GM18907 (cell line): ENCODE data around the gene GPR139.

Experiments used
- ATAC-seq: cut with Tn5 transposase; IDR thresholded peaks from one replicate; pipeline ENCODE4 v1.9.1; 2021; ENCODE audit warnings: mild to moderate bottlenecking, moderate library complexity; ENCODE audit not compliant: unreplicated experiment

Gene GPR139

DNA sequence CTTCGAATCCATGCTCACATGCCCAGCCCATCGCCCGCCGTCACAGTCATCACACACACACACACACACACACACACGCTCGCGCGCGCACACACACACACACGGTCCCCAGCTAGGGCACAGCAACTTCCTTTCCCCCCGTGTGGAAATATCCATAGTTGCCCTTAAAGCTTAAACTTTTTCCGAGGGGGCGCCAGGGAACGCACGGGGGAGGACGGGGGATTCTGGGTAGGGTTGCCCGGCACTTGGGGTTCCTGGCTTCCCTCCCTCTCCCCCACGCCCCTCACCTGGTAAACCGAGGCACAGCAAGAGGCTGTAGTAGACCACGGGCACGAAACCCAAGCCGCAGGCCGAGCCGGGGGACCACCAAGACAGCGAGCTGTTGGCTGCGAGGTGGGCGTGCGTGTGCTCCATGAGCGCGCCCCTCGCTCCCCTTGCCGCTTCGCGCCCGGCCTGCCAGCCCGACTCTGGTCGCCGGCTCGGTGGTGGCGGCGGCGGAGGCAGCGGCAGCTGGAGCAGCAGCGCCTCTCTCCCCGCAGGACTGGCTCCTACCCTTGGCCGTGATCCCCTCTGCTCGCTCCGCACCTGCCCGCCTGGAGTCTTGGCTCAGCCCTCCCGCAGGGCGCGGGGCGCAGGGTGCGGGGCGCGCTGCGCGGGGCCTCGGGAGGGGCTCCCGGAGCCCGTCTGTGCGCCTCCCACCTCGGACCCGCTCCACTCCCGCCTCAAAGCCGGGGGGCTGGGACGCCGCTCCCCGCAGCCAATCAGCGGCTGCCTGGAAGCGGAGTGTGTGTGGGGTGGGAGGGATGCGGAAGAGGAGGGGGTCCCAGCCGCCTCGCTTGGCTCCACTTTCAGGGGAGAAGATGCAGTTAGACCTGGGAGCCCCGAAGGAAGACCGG is at the start of gene GPR139:
Gene GPR139 (minus strand): TSS at position 688 of the 896 bp plus-strand sequence. CDS start 274 bp downstream, at position 414.
- ATAC-seq, result no peak

DNA sequence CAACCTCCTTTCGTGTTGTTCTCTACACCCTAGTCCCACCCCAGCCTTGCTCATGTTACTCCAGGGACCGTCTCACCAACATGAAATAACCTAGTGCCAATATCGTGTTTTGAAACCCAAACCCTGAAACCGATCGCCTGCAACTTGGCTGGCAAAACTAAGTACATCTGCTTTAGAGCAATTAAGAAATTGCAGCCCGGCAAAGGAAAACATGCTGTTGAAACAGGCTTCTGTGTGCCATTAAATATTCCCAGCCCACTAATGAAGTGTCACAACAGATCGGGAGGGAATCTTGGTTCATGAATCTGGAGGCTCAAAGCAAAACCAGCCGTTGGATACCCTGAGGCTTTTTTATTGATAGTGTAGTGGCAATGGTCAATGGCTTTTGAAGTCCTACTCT is 48.3 kb upstream of the GPR139 start:
- ATAC-seq, result no peak

DNA sequence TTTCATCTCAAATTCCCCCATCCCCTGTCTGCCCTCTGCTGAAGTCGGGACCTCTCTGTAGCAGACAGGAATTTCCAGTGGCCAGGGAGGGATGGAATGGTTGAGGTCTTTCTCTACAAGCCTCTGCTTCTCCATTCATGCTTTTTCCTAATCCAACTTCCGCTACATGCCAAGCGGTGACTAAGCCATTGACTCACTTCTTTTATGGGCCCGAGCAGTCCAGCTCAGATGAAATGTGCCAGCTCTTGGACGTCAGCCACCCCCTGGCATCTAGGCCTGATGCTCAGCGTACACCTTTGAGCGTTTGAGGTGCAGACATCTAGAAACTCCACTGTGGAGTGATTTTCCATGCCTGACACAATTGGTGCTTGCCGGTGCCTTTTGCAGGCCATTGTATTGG is 40.7 kb upstream of the GPR139 start:
- ATAC-seq, result no peak

DNA sequence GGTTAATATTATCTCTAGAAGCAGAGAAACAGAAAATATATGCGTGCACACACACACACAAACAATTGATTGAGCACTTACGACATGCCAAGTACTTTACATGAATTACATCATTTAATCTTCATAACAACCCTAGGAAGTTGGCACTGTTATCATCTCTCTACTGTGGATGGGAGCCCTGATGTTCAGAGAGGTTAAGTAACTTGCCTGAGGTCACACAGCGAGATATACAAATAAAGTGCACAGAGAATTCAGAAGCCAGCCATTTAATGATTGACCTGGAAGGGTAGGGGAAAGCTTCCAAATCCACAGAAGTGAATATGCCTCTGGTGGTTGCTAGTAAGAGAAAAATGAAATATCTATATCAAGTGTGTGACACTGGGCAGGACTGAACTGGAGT is 37.5 kb upstream of the GPR139 start:
- no peak for ATAC-seq

DNA sequence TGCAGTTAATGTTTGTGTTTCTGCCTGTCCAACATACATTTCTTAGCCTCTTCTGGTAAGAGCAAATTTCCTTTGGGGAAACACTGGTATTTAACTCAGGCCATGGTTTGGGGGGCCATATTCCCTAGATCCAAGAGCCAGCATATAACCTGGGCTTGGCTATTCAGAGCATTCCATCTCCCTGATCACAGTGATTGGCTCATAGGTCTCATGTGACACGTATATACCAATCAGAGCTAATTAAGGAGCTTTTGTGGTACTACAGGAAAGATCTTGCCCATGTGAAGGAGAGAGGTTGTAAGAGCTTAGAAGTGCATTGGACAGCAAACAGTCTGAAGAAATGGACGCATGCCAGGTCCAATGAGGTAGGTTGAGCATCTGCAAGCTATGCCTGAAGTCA is 33.4 kb upstream of the GPR139 start:
- ATAC-seq, result no peak

DNA sequence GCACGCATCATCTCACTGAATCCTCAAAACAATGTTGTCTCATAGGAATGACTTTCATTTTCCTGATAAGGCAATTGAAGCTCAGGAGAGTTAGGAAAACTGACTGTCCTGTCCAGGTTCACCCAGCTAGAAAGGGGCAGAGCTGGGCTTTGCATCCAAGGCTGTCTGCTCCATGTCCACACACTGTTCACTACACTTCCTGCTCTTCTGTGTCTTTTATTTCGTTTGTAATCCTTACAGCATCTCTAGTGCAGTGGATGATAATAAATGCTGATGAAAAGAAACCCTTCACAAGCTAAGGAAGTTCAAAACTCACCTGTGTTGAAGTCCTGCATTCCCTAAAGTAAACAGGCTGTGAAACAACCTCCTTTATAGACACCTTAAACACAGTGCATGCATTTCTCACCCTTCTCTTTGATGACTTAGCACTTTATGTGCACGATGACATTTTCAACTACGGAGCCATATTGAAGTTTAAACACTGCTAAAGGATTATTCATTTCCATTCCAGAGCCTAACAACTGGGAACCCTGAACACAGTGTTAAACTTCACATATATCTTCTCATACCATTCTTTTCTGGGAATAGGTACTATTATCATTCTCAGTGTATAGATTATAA is 31.0 kb upstream of the GPR139 start:
- ATAC-seq, result no peak

DNA sequence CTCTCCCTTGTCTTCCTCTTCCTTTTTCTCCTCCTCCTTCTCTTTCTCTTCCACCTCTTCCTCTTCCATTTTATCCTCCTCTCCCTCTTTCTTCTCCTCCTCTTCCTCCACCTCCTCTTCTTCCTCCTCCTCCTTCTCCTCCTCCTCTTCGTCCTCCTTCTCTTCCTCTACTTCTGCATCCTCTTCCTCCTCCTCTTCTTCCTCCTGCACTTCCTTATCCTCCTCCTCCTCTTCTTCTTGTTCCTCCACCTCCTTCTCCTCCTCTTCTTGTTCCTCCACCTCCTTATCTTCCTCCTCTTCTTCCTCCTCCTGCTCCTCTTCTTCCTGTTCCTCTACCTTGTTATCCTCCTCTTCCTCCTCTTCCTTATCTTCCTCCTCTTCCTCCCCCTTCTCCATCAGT is 28.8 kb upstream of the GPR139 start:
- no peak for ATAC-seq

DNA sequence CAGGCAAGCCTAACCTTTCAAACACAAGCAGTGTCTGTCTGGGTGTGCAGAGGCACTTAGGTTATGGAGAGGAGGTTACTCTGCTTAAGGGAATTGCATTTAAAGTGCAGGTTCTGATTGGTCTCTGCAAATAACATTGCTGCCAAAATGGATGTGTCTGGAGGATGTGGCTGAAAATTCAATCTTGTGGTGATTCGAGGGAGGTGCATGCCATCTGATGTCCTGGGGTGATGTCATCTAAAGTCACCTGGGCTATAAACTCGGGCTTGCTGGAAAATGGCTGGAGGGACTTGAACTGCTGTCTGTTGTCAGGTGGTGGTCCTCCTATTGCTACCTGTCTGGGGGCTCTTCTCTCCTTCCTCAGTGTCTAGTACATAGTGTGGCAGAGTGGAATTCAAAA is 28.3 kb upstream of the GPR139 start:
- ATAC-seq, result no peak

DNA sequence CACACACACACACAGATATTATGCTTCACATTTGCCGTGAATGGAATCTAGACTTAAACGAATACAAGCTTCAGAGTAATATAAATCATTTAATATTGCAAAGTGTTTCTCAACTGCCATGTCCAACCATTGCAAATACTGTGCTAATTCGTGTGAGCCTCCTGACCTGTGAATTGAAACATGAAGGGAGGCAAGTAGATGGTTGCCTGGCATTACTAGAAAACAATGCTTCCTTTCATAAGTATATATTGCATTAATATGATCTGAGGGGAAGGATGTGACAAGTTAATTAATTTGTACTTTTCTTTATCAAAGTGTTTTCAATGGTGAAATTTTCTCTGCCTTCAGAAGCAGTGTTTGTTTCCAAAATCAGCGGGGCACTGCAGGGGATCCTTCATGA is 25.7 kb upstream of the GPR139 start:
- ATAC-seq, result no peak

DNA sequence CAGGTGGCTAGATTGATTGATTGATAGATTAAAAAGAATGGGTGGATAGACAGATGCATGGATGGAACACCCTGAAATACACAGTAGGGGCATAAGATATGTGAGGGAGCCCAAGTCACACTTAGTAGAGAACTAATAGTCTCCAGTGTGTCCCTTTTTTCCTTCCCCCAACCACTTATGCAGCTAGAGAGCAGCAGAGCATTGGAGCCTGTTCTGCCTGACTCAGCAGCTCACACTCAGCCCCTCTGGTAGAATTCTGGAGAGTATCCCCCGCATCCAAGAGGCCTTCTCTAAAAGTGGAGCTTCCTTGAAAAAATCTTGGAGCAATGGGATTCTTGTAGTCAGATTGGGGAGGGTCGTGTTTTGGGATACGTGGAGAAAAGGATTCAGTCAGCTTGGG is 20.5 kb upstream of the GPR139 start:
- no peak for ATAC-seq

DNA sequence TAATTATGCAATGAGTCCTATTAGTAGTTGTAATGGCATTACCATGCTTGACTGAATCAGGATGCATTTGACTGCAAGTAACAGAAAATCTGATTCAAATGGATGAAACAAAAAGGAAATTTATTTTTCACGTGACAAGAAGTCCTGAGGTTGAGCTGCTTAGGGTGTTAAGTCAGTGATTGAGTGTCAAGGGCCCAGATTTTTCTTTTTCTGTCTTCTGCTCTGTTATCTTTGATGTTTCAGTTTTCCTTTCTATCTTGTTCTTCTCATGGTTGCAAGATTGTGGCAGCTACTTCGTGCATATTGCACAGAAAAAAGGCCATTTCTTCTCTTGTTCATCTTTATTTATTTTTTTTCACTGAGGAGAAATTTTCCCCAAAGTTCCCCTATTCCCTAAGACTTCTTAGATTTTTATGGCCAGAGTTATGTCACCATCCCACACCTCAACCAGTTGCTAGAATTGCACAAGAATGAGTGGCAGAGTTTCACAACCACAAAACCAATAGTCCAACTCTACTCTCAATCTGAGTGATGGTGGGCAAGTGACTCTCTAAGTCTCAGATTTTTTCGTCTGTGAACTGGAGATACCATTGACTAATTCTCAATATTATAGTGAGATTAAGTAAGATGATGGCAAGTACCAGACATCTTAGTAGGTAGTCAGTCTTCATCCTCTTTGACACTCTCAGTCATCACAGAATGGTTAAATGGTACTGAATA is 15.7 kb upstream of the GPR139 start:
- no peak for ATAC-seq

DNA sequence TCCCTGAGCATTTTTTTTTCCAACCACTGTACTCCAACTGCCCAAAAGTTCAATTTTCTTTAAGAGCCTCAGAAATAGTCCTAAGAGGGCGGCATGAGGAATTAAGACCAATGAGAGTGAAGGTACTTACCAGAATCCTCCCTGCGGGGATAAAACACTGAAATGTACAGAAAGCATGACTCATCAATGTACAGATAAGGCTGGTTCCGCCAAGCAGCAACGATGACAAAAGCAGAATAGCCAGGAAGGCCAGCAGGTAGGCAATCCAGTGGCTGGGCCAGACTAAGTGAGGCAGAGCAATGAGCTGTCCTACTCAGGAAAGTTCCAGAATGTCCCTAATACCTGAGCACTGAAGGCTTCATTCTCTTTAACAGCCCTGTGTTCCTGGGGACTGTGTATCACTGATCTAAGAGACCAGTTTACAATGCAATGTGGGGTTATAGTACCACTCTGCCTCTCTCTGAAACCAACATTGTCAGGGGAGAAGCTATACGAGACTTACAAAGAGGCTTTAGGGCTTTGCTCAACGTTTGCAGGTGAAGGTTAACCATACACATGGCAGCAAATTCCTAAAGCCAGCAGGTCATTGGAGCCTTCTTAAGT is 11.0 kb upstream of the GPR139 start:
- ATAC-seq, result no peak

DNA sequence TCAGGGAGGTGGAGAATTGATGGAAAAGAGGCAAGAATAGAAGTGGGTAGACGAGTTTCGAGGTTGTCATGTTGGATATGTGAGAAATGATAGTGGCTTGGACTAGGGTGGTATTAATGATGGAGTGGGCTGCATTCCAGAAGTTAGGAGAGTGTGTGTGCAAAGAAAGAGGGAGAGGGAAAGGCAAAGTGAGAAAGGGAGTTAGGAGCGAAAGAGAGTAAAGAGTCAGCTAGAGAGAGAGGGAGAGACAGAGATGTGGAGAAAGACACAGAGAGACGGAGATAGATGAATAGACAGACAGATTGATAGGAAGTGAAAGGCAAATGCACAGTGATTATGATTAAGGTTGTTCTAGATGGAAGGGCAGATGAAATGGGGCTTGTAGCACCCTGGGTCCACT is 5.4 kb upstream of the GPR139 start:
- ATAC-seq, result no peak

DNA sequence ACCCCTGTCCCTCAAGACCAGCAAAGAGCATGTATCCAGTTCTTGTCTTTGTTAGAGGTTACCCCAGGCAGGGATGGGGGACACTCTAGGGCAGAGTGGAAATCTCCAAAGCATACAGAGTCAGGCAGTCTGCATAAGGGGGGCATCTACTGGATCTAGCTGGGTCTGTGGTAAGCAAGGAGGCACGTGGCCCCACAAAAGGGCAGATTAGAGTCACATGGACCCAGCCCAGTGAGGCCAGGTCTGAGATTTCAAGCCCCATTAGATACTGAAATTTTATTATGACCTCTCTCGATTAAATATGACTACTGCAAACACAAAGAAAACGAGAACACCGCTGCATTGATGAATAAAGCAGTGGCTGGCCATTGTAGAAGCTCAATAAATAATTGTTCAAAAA is 1.6 kb upstream of the GPR139 start:
- ATAC-seq, result no peak

DNA sequence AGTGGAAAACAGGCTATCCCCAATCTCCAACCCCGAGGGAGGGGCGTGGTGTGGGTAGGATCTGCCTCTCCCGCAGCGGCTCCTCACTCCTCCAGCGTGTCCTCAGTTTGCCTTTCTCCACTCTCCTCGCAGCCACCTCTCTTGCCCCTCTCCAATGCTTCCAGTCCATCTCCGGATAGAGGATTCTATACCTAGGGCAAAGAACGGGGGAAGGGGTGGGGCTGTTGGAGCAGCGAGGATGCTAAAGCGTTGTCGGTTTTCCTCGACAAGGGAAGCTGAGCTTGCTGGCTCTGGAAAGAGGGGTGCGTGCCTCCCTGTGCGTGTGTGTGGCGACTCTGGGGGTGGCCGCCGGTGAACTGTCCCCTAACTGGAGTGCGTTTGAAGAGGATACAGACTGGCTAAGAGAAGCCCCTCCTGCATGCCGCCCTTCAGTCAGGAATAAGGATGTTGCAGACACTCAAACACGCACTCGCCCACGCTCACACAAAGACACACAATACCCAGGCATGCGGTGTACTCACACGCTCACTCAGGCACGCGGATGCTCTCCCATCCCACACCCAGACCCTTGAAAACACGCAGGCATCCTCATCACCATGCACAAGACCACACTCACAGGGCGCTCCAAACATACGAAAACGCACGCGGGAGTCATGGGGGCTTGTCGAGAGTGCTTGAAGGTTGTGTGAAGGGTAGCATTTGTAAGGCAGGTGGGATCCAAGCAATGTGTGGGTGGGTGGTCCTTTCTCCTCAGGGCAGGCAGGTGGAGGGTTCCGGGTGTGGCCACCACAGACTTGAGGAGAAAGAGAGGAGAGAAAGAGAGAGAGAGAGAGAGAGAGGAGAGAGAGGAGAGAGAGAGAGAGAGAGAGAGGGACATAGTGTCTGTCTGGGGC is 655 bp upstream of the GPR139 start:
- ATAC-seq, result no peak

DNA sequence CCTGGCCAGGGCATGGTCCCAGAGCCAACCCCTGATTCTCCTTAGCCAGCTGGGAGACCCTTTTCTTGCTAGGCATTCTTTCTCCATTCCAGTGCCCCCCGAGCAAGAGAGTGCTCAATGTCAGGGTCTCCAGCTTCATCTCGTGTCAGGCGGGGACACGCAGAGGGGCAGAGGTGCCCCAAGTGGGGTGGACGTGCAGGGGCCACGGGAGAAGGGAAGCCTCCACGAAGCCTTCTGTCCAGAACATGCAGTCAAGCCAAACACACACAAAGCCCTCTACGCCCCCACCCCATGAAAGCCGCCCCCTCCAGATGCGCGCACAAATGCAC is 852 bp downstream of the GPR139 start:
- no peak for ATAC-seq

DNA sequence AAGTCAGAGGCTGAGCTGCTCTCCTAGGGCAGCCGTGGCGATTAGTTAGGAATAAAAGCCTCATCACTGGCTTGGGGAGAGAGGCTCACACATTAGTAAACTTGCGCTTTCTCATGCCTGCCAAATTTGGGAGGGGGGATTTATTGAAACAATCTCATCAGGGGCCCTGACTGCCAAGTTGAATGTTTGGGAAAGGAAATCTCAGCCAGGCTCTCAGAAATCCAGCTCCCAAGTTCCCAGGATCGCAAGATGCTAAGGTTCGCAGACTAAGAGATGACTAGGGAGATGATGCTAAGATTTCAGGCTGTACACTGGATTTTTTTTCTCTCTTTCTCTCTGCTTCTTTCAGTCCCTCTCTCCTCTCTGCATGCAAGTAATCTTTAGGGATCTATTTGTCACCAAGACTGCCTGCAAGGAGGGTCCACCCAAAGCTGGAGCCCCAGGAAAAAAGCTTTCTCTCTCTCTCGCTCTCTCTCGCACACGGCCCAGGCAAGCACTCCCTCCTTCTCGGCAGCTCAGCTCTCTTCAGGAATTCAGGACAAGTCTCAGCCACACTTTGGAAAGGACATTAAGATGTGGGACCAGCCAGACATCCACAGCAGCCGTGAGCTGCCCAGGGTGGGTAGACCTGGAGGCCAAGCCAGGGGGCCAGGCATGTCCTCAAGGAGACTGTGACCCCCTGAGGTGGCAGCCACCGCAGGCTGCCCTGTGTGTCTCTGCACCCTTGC is 1.4 kb downstream of the GPR139 start:
- no peak for ATAC-seq

DNA sequence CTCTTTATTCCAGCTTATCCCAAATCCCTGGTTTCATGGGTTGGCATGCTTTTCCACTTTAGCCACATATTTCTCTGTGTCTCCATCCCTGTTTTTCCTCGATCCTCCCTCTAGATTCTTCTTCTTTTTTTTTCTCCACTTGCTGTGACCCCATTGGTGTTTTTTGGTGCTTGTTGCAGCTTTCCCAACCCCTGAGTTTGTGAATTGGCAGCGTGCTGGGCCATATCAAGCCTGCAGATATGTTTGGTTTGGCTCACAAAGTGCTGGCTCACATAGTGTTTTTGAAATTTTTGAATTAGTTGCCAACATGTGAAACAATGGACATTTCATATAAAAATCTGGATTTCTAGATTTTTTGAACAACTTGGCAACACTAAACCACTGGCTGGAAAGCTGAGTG is 8.8 kb downstream of the GPR139 start:
- no peak for ATAC-seq

DNA sequence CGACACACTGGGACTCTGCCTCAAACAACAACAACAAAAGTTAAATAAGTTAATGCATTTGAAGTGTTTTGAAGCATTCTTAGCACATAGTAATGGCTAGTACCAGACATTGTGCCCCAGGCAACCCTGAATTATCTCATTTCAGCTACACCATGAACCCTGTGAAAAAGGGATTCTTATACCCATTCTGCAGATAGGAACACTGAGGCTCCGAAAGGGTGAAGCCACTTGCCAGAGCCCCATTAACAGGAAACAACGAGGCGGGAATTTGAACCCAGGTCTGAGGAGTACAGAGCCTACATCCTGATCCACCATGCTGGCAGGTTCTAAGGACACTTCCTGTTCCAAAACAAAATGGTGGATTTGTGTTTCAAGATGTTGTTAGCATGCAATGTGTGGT is 9.2 kb downstream of the GPR139 start:
- no peak for ATAC-seq

DNA sequence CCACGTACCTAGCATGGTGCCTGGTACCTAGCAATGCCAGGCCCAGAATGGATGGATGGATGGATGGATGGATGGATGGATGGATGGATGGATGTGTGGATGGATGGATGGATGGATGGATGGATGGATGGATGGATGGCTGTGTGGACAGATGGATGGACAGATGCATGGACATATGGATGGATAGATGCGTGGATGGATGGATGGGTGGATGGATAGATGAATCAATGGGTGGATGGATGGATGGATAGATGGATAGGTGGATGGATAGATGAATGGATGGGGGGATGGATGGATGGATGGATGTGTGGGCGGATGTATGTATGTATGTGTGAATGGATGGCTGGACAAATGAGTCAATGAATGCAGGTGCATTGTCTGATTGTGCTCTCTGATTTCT is 12.6 kb downstream of the GPR139 start:
- ATAC-seq, result no peak
